SK-N-SH (cell line): Measurements from ENCODE around the gene BTBD9. TPM values are rescaled to one million over a fixed set of nuclear protein-coding genes. Genes with fewer than 3 reads are reported as not detected.
A peak's percentile ranks its signal among the peaks of the same experiment; 100 is the strongest.

Experiments used
- CTCF ChIA-PET: fragments of 300-600, 350-600 bp; formaldehyde crosslinking; extraction: SDS; loops from one replicate; lab custom pipeline; 2021; lab: Yijun Ruan, JAX
- POLR2A ChIA-PET: fragments of 350-600 bp; sonication (Branson Sonifier 250); formaldehyde crosslinking; extraction: SDS; loops from one replicate; lab custom pipeline; 2020; ENCODE audit warnings: antibody characterized with exemption, inconsistent platforms; lab: Yijun Ruan, JAX
- DNase-seq: peaks from one replicate; pipeline ENCODE4 v3.0.0; 2012
- H2AFZ ChIP-seq: fragments of 200-600 bp; sonication (generic); 2 replicates; pipeline ENCODE4 v1.8.1; 2016; ENCODE audit warnings: antibody characterized with exemption, mild to moderate bottlenecking, low read depth
- H3F3A ChIP-seq: fragments of 200-600 bp; sonication (generic); replicated peaks from 2 replicates; pipeline ENCODE3; 2016; ENCODE audit warnings: antibody characterized with exemption, mild to moderate bottlenecking; ENCODE audit not compliant: insufficient read depth
- H3K27ac ChIP-seq, 2 experiments: fragments of 200-500 bp in 1 of 2; fragments of 200-600 bp in 1 of 2; sonication (Bioruptor generic) in 1 of 2; sonication (generic), shearing (Covaris generic) in 1 of 2; 2 replicates each; pipeline versions ENCODE4 v1.5.1 to v1.6.1; 2014 to 2016; ENCODE audit warnings: low read depth in 2 of 2, inconsistent platforms in 1 of 2, low read length in 1 of 2, mild to moderate bottlenecking in 1 of 2, mixed read lengths in 1 of 2
- H3K27me3 ChIP-seq: fragments of 200-600 bp; sonication (generic), shearing (Covaris generic); 2 replicates; pipeline ENCODE4 v1.6.1; 2016; ENCODE audit warnings: mixed run types; ENCODE audit not compliant: insufficient read depth
- H3K36me3 ChIP-seq, 2 experiments: fragments of 200-500 bp in 1 of 2; fragments of 200-600 bp in 1 of 2; sonication (Bioruptor generic) in 1 of 2; sonication (generic) in 1 of 2; replicated peaks in 1 of 2; 2 replicates each; pipeline versions ENCODE3 to v1.5.1; 2014 to 2016; ENCODE audit warnings: low read length in 1 of 2, mild to moderate bottlenecking in 1 of 2; ENCODE audit not compliant: insufficient read depth in 2 of 2, control insufficient read depth in 1 of 2
- H3K4me1 ChIP-seq, 2 experiments: fragments of 200-500 bp in 1 of 2; fragments of 200-600 bp in 1 of 2; sonication (Bioruptor generic) in 1 of 2; sonication (generic), shearing (Covaris generic) in 1 of 2; 2 replicates each; pipeline versions ENCODE4 v1.5.1 to v1.6.1; 2014 to 2016; ENCODE audit warnings: low read depth in 1 of 2, low read length in 1 of 2, mixed run types in 1 of 2; ENCODE audit not compliant: insufficient read depth in 2 of 2, control insufficient read depth in 1 of 2
- H3K4me2 ChIP-seq: fragments of 200-600 bp; sonication (generic), shearing (Covaris generic); 2 replicates; pipeline ENCODE4 v1.6.1; 2017; ENCODE audit warnings: mixed run types
- H3K4me3 ChIP-seq, 2 experiments: fragments of 200-500 bp in 1 of 2; fragments of 200-600 bp in 1 of 2; sonication (Bioruptor generic) in 1 of 2; sonication (generic), shearing (Covaris generic) in 1 of 2; 2 replicates each; pipeline versions ENCODE4 v1.5.1 to v1.8.1; 2014 to 2016; ENCODE audit warnings: low read depth in 2 of 2, inconsistent platforms in 1 of 2, low read length in 1 of 2, mild to moderate bottlenecking in 1 of 2, mixed read lengths in 1 of 2, moderate library complexity in 1 of 2
- H3K79me2 ChIP-seq: fragments of 200-600 bp; sonication (generic); 2 replicates; pipeline ENCODE4 v1.8.1; 2017; ENCODE audit warnings: mild to moderate bottlenecking; ENCODE audit not compliant: insufficient read depth
- H3K9ac ChIP-seq: fragments of 200-600 bp; sonication (generic); 2 replicates; pipeline ENCODE4 v1.6.1; 2017; ENCODE audit warnings: mixed run types
- H3K9me2 ChIP-seq: fragments of 200-600 bp; sonication (generic); 2 replicates; pipeline ENCODE4 v1.6.1; 2017; ENCODE audit warnings: mixed run types
- H3K9me3 ChIP-seq: fragments of 200-600 bp; sonication (generic); 2 replicates; pipeline ENCODE4 v1.6.1; 2017; ENCODE audit warnings: mixed run types, mild to moderate bottlenecking, moderate library complexity
- H4K20me1 ChIP-seq: fragments of 200-600 bp; sonication (generic); 2 replicates; pipeline ENCODE4 v1.6.1; 2017; ENCODE audit warnings: mild to moderate bottlenecking, mixed run types; ENCODE audit not compliant: insufficient read depth
- CTCF ChIP-seq: fragments of 200-600 bp; sonication (generic); IDR thresholded peaks from 2 replicates; pipeline ENCODE4 v1.6.1; 2017; ENCODE audit warnings: antibody characterized with exemption, mild to moderate bottlenecking, moderate library complexity
- FOSL2 ChIP-seq: IDR thresholded peaks from 2 replicates; pipeline ENCODE4 v1.4.0; 2012; ENCODE audit warnings: low read depth, mild to moderate bottlenecking, moderate library complexity, borderline replicate concordance
- FOXJ3 ChIP-seq: sonication (generic); formaldehyde crosslinking; IDR thresholded peaks from 2 replicates; pipeline ENCODE4 v1.5.1; 2020; ENCODE audit warnings: mild to moderate bottlenecking, missing genetic modification reagents
- FOXM1 ChIP-seq: IDR thresholded peaks from 2 replicates; pipeline ENCODE4 v1.4.0; 2012; ENCODE audit warnings: low read depth, mild to moderate bottlenecking
- JUND ChIP-seq: IDR thresholded peaks from 2 replicates; pipeline ENCODE4 v1.4.0; 2012
- MAX ChIP-seq: IDR thresholded peaks from 2 replicates; pipeline ENCODE4 v1.4.0; 2012; ENCODE audit warnings: low read depth
- MEF2A ChIP-seq: IDR thresholded peaks from 2 replicates; pipeline ENCODE4 v1.4.0; 2012; ENCODE audit warnings: low read depth, borderline replicate concordance
- TCF12 ChIP-seq: IDR thresholded peaks from 2 replicates; pipeline ENCODE4 v1.4.0; 2012
- TEAD4 ChIP-seq: IDR thresholded peaks from 2 replicates; pipeline ENCODE4 v1.4.0; 2012; ENCODE audit warnings: mild to moderate bottlenecking, borderline replicate concordance; ENCODE audit not compliant: insufficient read depth
- YY1 ChIP-seq: IDR thresholded peaks from 2 replicates; pipeline ENCODE4 v1.4.0; 2012; ENCODE audit warnings: low read depth, mild to moderate bottlenecking
- WGBS: methylation state at CpG from one replicate; pipeline ENCODE4 v1.1.6; 2017; ENCODE audit warnings: low lambda C conversion rate; 5-methylcytosine and 5-hydroxymethylcytosine counted together
- polyA plus RNA-seq, 3 experiments: library from polyadenylated mRNA; depleted of rRNA; stranded (reverse); fragments of >200 nt; gene quantifications; 2 replicates each; pipeline ENCODE4 v1.2.3, GENCODE V29; 2012
- TF ChIP-seq, protein P1 (sequence below): IDR thresholded peaks from 2 replicates; pipeline ENCODE4; 2012
- TF ChIP-seq, protein P2 (sequence below): fragments of 150-350 bp; IDR thresholded peaks from 2 replicates; pipeline ENCODE4 v1.6.1; 2016; ENCODE audit warnings: mild to moderate bottlenecking, low read depth, low read length

Gene BTBD9
- polyA plus RNA-seq, 1 of the 3 experiments (the other 2 are of a cell fraction), result 2.2 TPM

GRCh38 chr6:38375341-38375740, 264.4 kb downstream of the BTBD9 start:
- 97% methylated on average over 1 of the region's 1 CpG for WGBS
- TF ChIP-seq, protein P1, sequence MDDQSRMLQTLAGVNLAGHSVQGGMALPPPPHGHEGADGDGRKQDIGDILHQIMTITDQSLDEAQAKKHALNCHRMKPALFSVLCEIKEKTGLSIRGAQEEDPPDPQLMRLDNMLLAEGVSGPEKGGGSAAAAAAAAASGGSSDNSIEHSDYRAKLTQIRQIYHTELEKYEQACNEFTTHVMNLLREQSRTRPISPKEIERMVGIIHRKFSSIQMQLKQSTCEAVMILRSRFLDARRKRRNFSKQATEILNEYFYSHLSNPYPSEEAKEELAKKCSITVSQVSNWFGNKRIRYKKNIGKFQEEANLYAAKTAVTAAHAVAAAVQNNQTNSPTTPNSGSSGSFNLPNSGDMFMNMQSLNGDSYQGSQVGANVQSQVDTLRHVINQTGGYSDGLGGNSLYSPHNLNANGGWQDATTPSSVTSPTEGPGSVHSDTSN, result peak; percentile 33; the same call in 1 of the 2 replicates
- TF ChIP-seq JUND, result 0 out of 2 replicates have a peak, but pooled peaks have one; percentile 19
- TF ChIP-seq TEAD4, result no peak
- TF ChIP-seq FOXJ3 (CRISPR knock-in tag), result no peak
- 0 out of 2 replicates have a peak, but pooled peaks have one; percentile 8 for TF ChIP-seq MEF2A
- peak; percentile 46 for TF ChIP-seq TCF12
- CTCF ChIA-PET, result interaction anchor here (0.9 to 1.1 kb wide), 2 partner anchors 13 to 136 kb away, joined by 3 read pairs; no protein-coding TSS in a partner anchor
- no peak overlapping the region for H3K4me3 ChIP-seq
- no peaks in the 10 kb centered on the region for H3K9me3 ChIP-seq
- H3K27me3 ChIP-seq, result no peaks in the 10 kb centered on the region
- H3K9ac ChIP-seq, result no peak overlapping the region
- peaks cover 0 to 24% of the 10 kb centered on the region in 2 experiments; a peak in 3 of 4 replicates for H3K4me1 ChIP-seq
- no peak overlapping the region for H3K4me2 ChIP-seq
- POLR2A ChIA-PET, result no interaction called here
- no peaks in the 10 kb centered on the region for H3K79me2 ChIP-seq
- DNase-seq, result no peak
- H3K27ac ChIP-seq, result no peak overlapping the region; a peak in 1 of 4 replicates
- no peaks in the 10 kb centered on the region for H3F3A ChIP-seq
- H3K9me2 ChIP-seq, result no peaks in the 10 kb centered on the region
- H3K36me3 ChIP-seq, result no peaks in the 10 kb centered on the region
- H4K20me1 ChIP-seq, result no peaks in the 10 kb centered on the region
- H2AFZ ChIP-seq, result no peak overlapping the region

- CTCF ChIA-PET, result no interaction called here
- DNase-seq, result no peak
- Histone ChIP-seq H3F3A (no peaks in the 10 kb centered on the region), H3K4me2 (no peak overlapping the region), H3K27ac (peak overlapping the region in 1 of 2 experiments; percentile 77; a peak in 2 of 4 replicates), H4K20me1 (no peaks in the 10 kb centered on the region), H2AFZ (no peak overlapping the region), H3K27me3 (no peaks in the 10 kb centered on the region), H3K9me3 (no peaks in the 10 kb centered on the region), H3K9me2 (no peaks in the 10 kb centered on the region), H3K79me2 (no peaks in the 10 kb centered on the region), H3K36me3 (no peaks in the 10 kb centered on the region), H3K4me3 (no peak overlapping the region), H3K9ac (no peak overlapping the region), H3K4me1 (peaks cover 0 to 24% of the 10 kb centered on the region in 2 experiments; a peak in 3 of 4 replicates)
- 85% methylated on average over 1 of the region's 1 CpG for WGBS
- POLR2A ChIA-PET, result no interaction called here
- TF ChIP-seq, protein P2, sequence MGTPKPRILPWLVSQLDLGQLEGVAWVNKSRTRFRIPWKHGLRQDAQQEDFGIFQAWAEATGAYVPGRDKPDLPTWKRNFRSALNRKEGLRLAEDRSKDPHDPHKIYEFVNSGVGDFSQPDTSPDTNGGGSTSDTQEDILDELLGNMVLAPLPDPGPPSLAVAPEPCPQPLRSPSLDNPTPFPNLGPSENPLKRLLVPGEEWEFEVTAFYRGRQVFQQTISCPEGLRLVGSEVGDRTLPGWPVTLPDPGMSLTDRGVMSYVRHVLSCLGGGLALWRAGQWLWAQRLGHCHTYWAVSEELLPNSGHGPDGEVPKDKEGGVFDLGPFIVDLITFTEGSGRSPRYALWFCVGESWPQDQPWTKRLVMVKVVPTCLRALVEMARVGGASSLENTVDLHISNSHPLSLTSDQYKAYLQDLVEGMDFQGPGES, result no peak
- TF ChIP-seq FOSL2 (no peak), MAX (no peak), FOXM1 (no peak), CTCF (no peak), TCF12 (no peak), YY1 (no peak)
Measured at GRCh38 chr6:38371881-38372280, 267.8 kb downstream of the BTBD9 start.
